Lung (tissue), 12 donors: Measurements from ENCODE around the gene LRRC8A. TPM values are rescaled to one million over a fixed set of nuclear protein-coding genes. Genes with fewer than 3 reads are reported as not detected.
A peak's percentile ranks its signal among the peaks of the same experiment; 100 is the strongest.

Source experiments
- ATAC-seq: fragments of 200-7000 bp; cut with Tn5 transposase; one replicate; pipeline ENCODE4 v1.9.1; 2020; ENCODE audit warnings: moderate number of reproducible peaks; ENCODE audit not compliant: insufficient read depth, low FRiP score
- DNase-seq, 3 donors: peaks; one replicate each; pipeline ENCODE4 v3.0.0-alpha.2; 2013 to 2017
- H3K27ac ChIP-seq, 2 donors: one replicate each; pipeline ENCODE4 v1.5.1; 2013; ENCODE audit warnings: mild to moderate bottlenecking in 2 of 2, moderate library complexity in 2 of 2, control low read depth in 1 of 2, inconsistent platforms in 1 of 2, low read depth in 1 of 2, low read length in 1 of 2
- H3K27me3 ChIP-seq, 3 donors: one replicate each; pipeline ENCODE4 v1.5.1; 2013; ENCODE audit warnings: low read length in 2 of 3; ENCODE audit not compliant: control insufficient read depth in 3 of 3, insufficient read depth in 3 of 3
- H3K36me3 ChIP-seq, 4 donors: one replicate each; pipeline ENCODE4 v1.5.1; 2013; ENCODE audit warnings: low read length in 4 of 4, mild to moderate bottlenecking in 1 of 4, moderate library complexity in 1 of 4; ENCODE audit not compliant: control insufficient read depth in 4 of 4, insufficient read depth in 4 of 4
- H3K4me1 ChIP-seq, 5 donors: one replicate each; pipeline ENCODE4 v1.5.1; 2013; ENCODE audit warnings: low read length in 5 of 5, mild to moderate bottlenecking in 2 of 5, moderate library complexity in 1 of 5; ENCODE audit not compliant: control insufficient read depth in 5 of 5, insufficient read depth in 5 of 5
- H3K4me3 ChIP-seq: one replicate; pipeline ENCODE4 v1.5.1; 2013; ENCODE audit warnings: mild to moderate bottlenecking, control low read depth, moderate library complexity
- H3K9ac ChIP-seq, 2 donors: one replicate each; pipeline ENCODE4 v1.5.1; 2013; ENCODE audit warnings: low read length in 2 of 2, control low read depth in 1 of 2; ENCODE audit not compliant: insufficient read depth in 1 of 2
- H3K9me3 ChIP-seq, 4 donors: one replicate each; pipeline ENCODE4 v1.5.1; 2013; ENCODE audit warnings: low read length in 3 of 4, mild to moderate bottlenecking in 1 of 4, moderate library complexity in 1 of 4; ENCODE audit not compliant: control insufficient read depth in 4 of 4, insufficient read depth in 3 of 4
- WGBS, 2 donors: extraction: QIAGEN DNeasy Blood & Tissue Kit; methylation state at CpG; one replicate each; pipeline ENCODE4 v1.1.7; 2013; 5-methylcytosine and 5-hydroxymethylcytosine counted together
- polyA plus RNA-seq, 2 donors: library from polyadenylated mRNA; stranded (reverse); fragments of 200-250 nt; gene quantifications; one replicate each; pipeline ENCODE4 v1.2.1, GENCODE V29; 2013
- total RNA-seq, 2 donors: library from RNA; depleted of rRNA in 1 of 2; stranded (reverse); fragments of >200 nt in 1 of 2; gene quantifications; one replicate each; pipeline ENCODE4 v1.2.1, GENCODE V29; 2014 to 2021
- TF ChIP-seq, protein P1 (sequence below): IDR thresholded peaks from 2 replicates; pipeline ENCODE4 v1.5.1; 2012; ENCODE audit warnings: mild to moderate bottlenecking; ENCODE audit errors: control extremely low read depth, extremely low read depth
- donor health status: control.
- donor health status: control.
- donor health status: Bipolar disorder and iron deficiency.
- donor health status: healthy.
- donor health status: DM: yes; HTN: yes; CAD: no.

The LRRC8A gene
- total and polyA plus RNA-seq, 4 donors, result 26.6 to 66.9 (median 45.6) TPM

DNA sequence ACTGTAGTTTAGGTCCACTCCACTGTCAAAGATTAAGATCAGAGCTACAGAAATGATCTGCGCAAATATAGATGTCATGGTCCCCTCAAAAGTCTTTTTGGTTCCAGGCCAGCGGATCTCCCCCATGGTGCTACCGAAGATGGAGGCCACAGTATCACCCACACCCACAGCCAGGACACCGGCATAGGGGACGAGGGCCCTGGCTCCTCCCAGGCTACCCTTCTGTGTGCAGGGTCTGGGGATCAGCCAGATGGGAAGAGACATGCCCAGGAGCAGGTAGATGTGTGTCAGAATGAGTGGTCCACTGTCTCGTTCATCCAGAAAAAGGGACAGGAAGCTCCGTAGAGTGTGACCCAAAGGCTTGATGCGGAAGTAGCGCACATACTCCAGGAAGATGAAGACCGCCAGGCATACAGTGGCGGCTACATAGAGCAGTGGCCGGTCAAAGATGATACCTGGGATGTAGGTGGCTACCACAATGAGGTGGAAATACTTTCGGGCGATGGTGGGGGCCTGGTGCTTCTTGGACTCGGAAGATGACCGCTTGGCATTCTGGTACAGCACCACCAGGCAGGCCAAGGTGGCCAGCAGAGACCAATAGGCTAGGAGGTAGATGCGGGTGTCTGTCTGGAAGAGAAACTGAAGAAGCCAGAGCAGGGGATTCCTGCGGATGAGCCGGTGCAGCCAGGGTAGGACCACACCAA, 64.0 kb downstream of the LRRC8A start:
- H3K27ac ChIP-seq, result no peak overlapping the region
- ATAC-seq, result no peak
- no peak overlapping the region for H3K9ac ChIP-seq
- DNase-seq, result no peak
- no peak overlapping the region for H3K4me3 ChIP-seq
- TF ChIP-seq, protein P1, sequence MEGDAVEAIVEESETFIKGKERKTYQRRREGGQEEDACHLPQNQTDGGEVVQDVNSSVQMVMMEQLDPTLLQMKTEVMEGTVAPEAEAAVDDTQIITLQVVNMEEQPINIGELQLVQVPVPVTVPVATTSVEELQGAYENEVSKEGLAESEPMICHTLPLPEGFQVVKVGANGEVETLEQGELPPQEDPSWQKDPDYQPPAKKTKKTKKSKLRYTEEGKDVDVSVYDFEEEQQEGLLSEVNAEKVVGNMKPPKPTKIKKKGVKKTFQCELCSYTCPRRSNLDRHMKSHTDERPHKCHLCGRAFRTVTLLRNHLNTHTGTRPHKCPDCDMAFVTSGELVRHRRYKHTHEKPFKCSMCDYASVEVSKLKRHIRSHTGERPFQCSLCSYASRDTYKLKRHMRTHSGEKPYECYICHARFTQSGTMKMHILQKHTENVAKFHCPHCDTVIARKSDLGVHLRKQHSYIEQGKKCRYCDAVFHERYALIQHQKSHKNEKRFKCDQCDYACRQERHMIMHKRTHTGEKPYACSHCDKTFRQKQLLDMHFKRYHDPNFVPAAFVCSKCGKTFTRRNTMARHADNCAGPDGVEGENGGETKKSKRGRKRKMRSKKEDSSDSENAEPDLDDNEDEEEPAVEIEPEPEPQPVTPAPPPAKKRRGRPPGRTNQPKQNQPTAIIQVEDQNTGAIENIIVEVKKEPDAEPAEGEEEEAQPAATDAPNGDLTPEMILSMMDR, result no peak
- 96% methylated on average over 19 of the region's 19 CpGs for WGBS, 2 donors
- no peaks in the 10 kb centered on the region for H3K27me3 ChIP-seq
- H3K4me1 ChIP-seq, result peaks cover 0 to 21% (median 4%) of the 10 kb centered on the region in 5 donors
- H3K9me3 ChIP-seq, result no peaks in the 10 kb centered on the region
- H3K36me3 ChIP-seq, result peaks cover 0 to 7% (median 6%) of the 10 kb centered on the region in 4 donors

DNA sequence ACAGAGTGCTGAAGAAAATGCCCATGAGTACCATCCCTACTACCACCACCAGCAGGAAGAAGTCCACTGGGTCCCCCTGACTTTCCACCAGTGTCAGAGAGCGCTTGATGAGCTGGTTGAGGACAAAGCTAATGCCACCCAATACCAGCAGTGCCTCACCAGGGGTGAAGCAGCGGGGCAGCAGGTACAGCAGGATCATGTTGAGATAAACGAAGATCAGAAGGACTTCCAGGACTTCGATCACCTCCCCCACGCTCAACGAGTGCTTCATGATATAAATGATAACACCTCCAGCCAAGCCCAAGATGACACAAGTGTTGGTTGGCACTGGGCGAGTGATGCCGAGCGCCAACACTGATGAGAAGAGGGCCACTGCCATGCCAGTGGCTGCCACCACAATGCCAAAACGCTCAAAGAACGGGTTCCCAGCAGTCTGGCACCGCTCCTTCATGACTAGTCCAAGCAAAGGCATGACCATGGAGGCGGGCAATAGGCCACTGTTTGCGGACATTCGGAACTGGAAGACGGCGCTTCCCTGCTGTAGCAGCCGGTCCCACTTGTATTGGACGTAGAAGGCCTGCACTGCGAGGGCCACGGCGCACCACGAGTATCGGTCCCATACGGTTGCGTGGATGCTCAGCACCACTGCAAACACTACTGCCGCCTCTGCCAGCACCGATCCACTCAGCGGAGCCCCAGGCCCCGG, 64.8 kb downstream of the LRRC8A start:
- ATAC-seq (peak; percentile 7), DNase-seq (no peak)
- H3K9me3 ChIP-seq, result no peaks in the 10 kb centered on the region
- TF ChIP-seq, protein P1, result no peak
- peaks cover 0 to 7% (median 5%) of the 10 kb centered on the region in 4 donors for H3K36me3 ChIP-seq
- peaks cover 0 to 13% (median 4%) of the 10 kb centered on the region in 5 donors for H3K4me1 ChIP-seq
- H3K4me3 ChIP-seq, result peak overlapping the region; percentile 80
- H3K27ac ChIP-seq, result peak overlapping the region; percentile 62 to 95
- H3K27me3 ChIP-seq, result no peaks in the 10 kb centered on the region
- H3K9ac ChIP-seq, result peak overlapping the region in 1 of 2 donors; percentile 49
- 25 to 36% methylated on average over 30 of the region's 30 CpGs for WGBS, 2 donors

DNA sequence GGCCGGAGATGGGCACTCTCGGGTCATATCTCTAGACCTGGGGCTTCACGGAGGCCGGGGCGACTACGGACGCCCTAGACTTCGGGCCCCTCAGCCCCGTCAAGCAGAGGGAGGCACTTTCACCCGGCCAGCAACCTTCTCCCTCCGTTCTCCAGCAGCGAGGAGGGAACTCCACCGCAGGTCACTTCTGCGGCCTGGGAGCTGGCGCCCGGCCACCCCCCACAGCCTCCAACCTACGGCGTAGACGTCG, 65.3 kb downstream of the LRRC8A start:
- DNase-seq (no peak), ATAC-seq (no peak)
- Histone ChIP-seq H3K4me1 (peaks cover 0 to 13% (median 4%) of the 10 kb centered on the region in 5 donors), H3K9ac (peak overlapping the region in 1 of 2 donors; percentile 49), H3K4me3 (peak overlapping the region; percentile 80), H3K27ac (peak overlapping the region; percentile 62 to 95), H3K27me3 (no peaks in the 10 kb centered on the region), H3K9me3 (no peaks in the 10 kb centered on the region), H3K36me3 (peaks cover 0 to 7% (median 6%) of the 10 kb centered on the region in 4 donors)
- TF ChIP-seq, protein P1, result no peak
- 0 to 1% methylated on average over 19 to 20 of the region's 20 CpGs for WGBS, 2 donors
